CD4-positive, alpha-beta T cell (primary cell): ENCODE measurements around the gene SEPTIN7. TPM values are rescaled to one million over a fixed set of nuclear protein-coding genes. Genes with fewer than 3 reads are reported as not detected.

Experiments used
- ATAC-seq: fragments of 200-7000 bp; cut with Tn5 transposase; one replicate; pipeline ENCODE4 v1.10.0; 2022; ENCODE audit warnings: mild to moderate bottlenecking; ENCODE audit not compliant: poor library complexity
- CTCF ChIA-PET: fragments of 350-600 bp; sonication (Branson Sonifier 250); formaldehyde crosslinking; loops from one replicate; lab custom pipeline; 2021; ENCODE audit warnings: antibody characterized with exemption, inconsistent platforms; lab: Charles Lee
- POLR2A ChIA-PET: fragments of 350-600 bp; sonication (Branson Sonifier 250); formaldehyde crosslinking; loops from one replicate; lab custom pipeline; 2021; ENCODE audit warnings: antibody characterized with exemption, inconsistent platforms; lab: Charles Lee
- DNase-seq, 14 experiments: peaks; one replicate each; pipeline ENCODE4 v3.0.0-alpha.2; 2013 to 2020; ENCODE audit warnings: mixed read lengths in 2 of 14
- H3K27ac ChIP-seq, 2 donors: one replicate each; pipeline versions ENCODE4 v1.5.1 to v1.7.0; 2013; ENCODE audit warnings: low read length in 2 of 2, low read depth in 1 of 2, mild to moderate bottlenecking in 1 of 2
- H3K27me3 ChIP-seq, 2 experiments: 1 replicate in 1 of 2; 2 replicates in 1 of 2; pipeline versions ENCODE4 v1.6.1 to v1.7.0; 2013; ENCODE audit warnings: low read length in 2 of 2, control low read depth in 1 of 2, mild to moderate bottlenecking in 1 of 2, moderate library complexity in 1 of 2; ENCODE audit not compliant: insufficient read depth in 2 of 2, control insufficient read depth in 1 of 2
- H3K36me3 ChIP-seq: one replicate; pipeline ENCODE4 v1.6.1; 2013; ENCODE audit warnings: low read length, control low read depth; ENCODE audit not compliant: insufficient read depth
- H3K4me1 ChIP-seq: one replicate; pipeline ENCODE4 v1.6.1; 2013; ENCODE audit warnings: low read length, control low read depth; ENCODE audit not compliant: insufficient read depth
- H3K4me3 ChIP-seq: one replicate; pipeline ENCODE4 v1.5.1; 2013; ENCODE audit warnings: mild to moderate bottlenecking, low read length, moderate library complexity
- H3K9me3 ChIP-seq, 2 experiments: 1 replicate in 1 of 2; 2 replicates in 1 of 2; pipeline versions ENCODE4 v1.6.1 to v1.7.0; 2013; ENCODE audit warnings: low read length in 2 of 2, mild to moderate bottlenecking in 2 of 2, control low read depth in 1 of 2, moderate library complexity in 1 of 2; ENCODE audit not compliant: control insufficient read depth in 1 of 2, insufficient read depth in 1 of 2
- H3K27ac Mint-ChIP-seq: one replicate; pipeline ENCODE4 v1.8.0; 2020; ENCODE audit warnings: mixed read lengths
- H3K27me3 Mint-ChIP-seq: one replicate; pipeline ENCODE4 v1.8.0; 2021; ENCODE audit warnings: mixed read lengths
- H3K36me3 Mint-ChIP-seq: one replicate; pipeline ENCODE4 v1.8.0; 2021; ENCODE audit warnings: low read depth, mixed read lengths
- H3K4me1 Mint-ChIP-seq: one replicate; pipeline ENCODE4 v1.8.0; 2021; ENCODE audit warnings: low read depth, mixed read lengths
- H3K4me3 Mint-ChIP-seq: one replicate; pipeline ENCODE4 v1.8.0; 2020; ENCODE audit warnings: mild to moderate bottlenecking, mixed read lengths
- H3K9me3 Mint-ChIP-seq: one replicate; pipeline ENCODE4 v1.8.0; 2020; ENCODE audit warnings: mixed read lengths
- CTCF ChIP-seq: fragments of 200-600 bp; IDR thresholded peaks from one replicate; pipeline ENCODE4 v1.8.0; 2022; ENCODE audit warnings: antibody characterized with exemption, mild to moderate bottlenecking
- intact Hi-C, 2 experiments: fragments of 100-400 bp; cut with DNase I in 1 of 2; cut with micrococcal nuclease in 1 of 2; formaldehyde crosslinking; loops; one replicate each; pipeline versions ENCODE4 v1.15.1 to v1.9.0; 2023 to 2025; cut with DNase I, micrococcal nuclease
- polyA plus RNA-seq, 2 donors: library from polyadenylated mRNA; unstranded; fragments of 120-200 nt; gene quantifications; one replicate each; pipeline ENCODE4 v1.2.1, GENCODE V29; 2013
- total RNA-seq, 174 experiments: library from RNA in 2 of 174; stranded (reverse) in 2 of 174; gene quantifications; one replicate each; pipeline ENCODE4 v1.2.3 and lab custom pipeline; 2021 to 2026

Gene SEPTIN7
- 100 to 1,000 TPM; 185 to 186 TPM for total RNA-seq
- polyA plus RNA-seq (2013, experiment 1 of 2), result 323 TPM
- polyA plus RNA-seq (2013, experiment 2 of 2), result 321 TPM
- 148 to 389 (median 278) reads per million in 172 experiments for total RNA-seq (lab: John Stamatoyannopoulos, UW)

- CTCF ChIA-PET, result interaction anchor here (0.6 to 2.9 kb wide), 8 partner anchors 19 to 116 kb away, joined by 3 to 21 read pairs (median 4); no protein-coding TSS in a partner anchor
- TF ChIP-seq CTCF, result no peak
- Mint-ChIP-seq H3K36me3 (peaks cover 25% of the 10 kb centered on the region), H3K9me3 (no peaks in the 10 kb centered on the region), H3K4me3 (peak within 1 kb of the TSS; percentile 94), H3K4me1 (peaks cover 48% of the 10 kb centered on the region), H3K27me3 (no peaks in the 10 kb centered on the region), H3K27ac (peak within 1 kb of the TSS; percentile 98)
- H3K27ac ChIP-seq, result peak within 1 kb of the TSS; percentile 94 to 99
- H3K9me3 ChIP-seq, result no peaks in the 10 kb centered on the region
- H3K36me3 ChIP-seq, result no peaks in the 10 kb centered on the region
- POLR2A ChIA-PET, result interaction anchor here (0.6 to 7.4 kb wide), 56 partner anchors 8 to 1647 kb away, joined by 3 to 175 read pairs (median 4); partner anchors contain the start of genes ELMO1 and HERPUD2
- peak; percentile 97 to 100 (median 99) for DNase-seq
- peaks cover 20% of the 10 kb centered on the region for H3K4me1 ChIP-seq
- no peaks in the 10 kb centered on the region for H3K27me3 ChIP-seq
- peak; percentile 89 for ATAC-seq
- intact Hi-C loops, result loop anchor here (1.0 to 10.0 kb wide), 7 partner anchors 36 to 766 kb away; partner anchors contain the start of genes HERPUD2 (in 2 of the 2) and DPY19L1 (in 1 of the 2)
- H3K4me3 ChIP-seq, result peak within 1 kb of the TSS; percentile 84
Observed at GRCh38 chr7:35800718-35801391, at the start of gene SEPTIN7. SEPTIN7 (plus strand) TSS chr7:35801057; CDS start chr7:35801210, 153 bp downstream.

GRCh38 chr7:35752742-35753141 lies 48.1 kb upstream of the SEPTIN7 start:
- Mint-ChIP-seq H3K27ac (no peak overlapping the region), H3K36me3 (no peaks in the 10 kb centered on the region), H3K4me1 (no peaks in the 10 kb centered on the region), H3K27me3 (no peaks in the 10 kb centered on the region), H3K4me3 (no peak overlapping the region), H3K9me3 (no peaks in the 10 kb centered on the region)
- Histone ChIP-seq H3K36me3 (no peaks in the 10 kb centered on the region), H3K27ac (no peak overlapping the region), H3K9me3 (no peaks in the 10 kb centered on the region), H3K4me1 (no peaks in the 10 kb centered on the region), H3K27me3 (no peaks in the 10 kb centered on the region), H3K4me3 (no peak overlapping the region)
- intact Hi-C loops, result no loop called here
- ChIA-PET POLR2A (no interaction called here), CTCF (no interaction called here)
- no peak for TF ChIP-seq CTCF
- no peak for DNase-seq
- no peak for ATAC-seq

- H3K36me3 Mint-ChIP-seq, result no peaks in the 10 kb centered on the region
- no peak for ATAC-seq
- Histone ChIP-seq H3K27ac (no peak overlapping the region), H3K4me1 (no peaks in the 10 kb centered on the region), H3K9me3 (no peaks in the 10 kb centered on the region), H3K36me3 (no peaks in the 10 kb centered on the region), H3K4me3 (no peak overlapping the region), H3K27me3 (no peaks in the 10 kb centered on the region)
- ChIA-PET POLR2A (no interaction called here), CTCF (no interaction called here)
- no peak overlapping the region for H3K27ac Mint-ChIP-seq
- intact Hi-C loops, result no loop called here
- no peak overlapping the region for H3K4me3 Mint-ChIP-seq
- no peaks in the 10 kb centered on the region for H3K27me3 Mint-ChIP-seq
- no peak for TF ChIP-seq CTCF
- no peak for DNase-seq
- H3K4me1 Mint-ChIP-seq, result peaks cover 6% of the 10 kb centered on the region
- no peaks in the 10 kb centered on the region for H3K9me3 Mint-ChIP-seq
Observed at GRCh38 chr7:35753761-35754603, 46.9 kb upstream of the SEPTIN7 start.
